Peyer's patch (tissue), 4 donors: ENCODE data around the gene CTNNA1. TPM values are rescaled to one million over a fixed set of nuclear protein-coding genes. Genes with fewer than 3 reads are reported as not detected.
"Not testable (repeated sequence)": the region's sequence is repeated elsewhere in the genome, so short reads cannot be mapped to it uniquely, and the experiment has no call there.

Experiments used
- DNase-seq, 3 donors: peaks; one replicate each; pipeline ENCODE4 v3.0.0-alpha.2; 2017 to 2019
- H3K27ac ChIP-seq, 4 donors: fragments of 200-600 bp; sonication (generic); one replicate each; pipeline ENCODE4 v1.5.1; 2016 to 2019
- H3K27me3 ChIP-seq, 2 donors: fragments of 200-600 bp; sonication (generic); one replicate each; pipeline ENCODE4 v1.5.1; 2019
- H3K36me3 ChIP-seq, 3 donors: fragments of 200-600 bp; sonication (generic); one replicate each; pipeline ENCODE4 v1.5.1; 2016 to 2019
- H3K4me1 ChIP-seq, 4 donors: fragments of 200-600 bp; sonication (generic); one replicate each; pipeline ENCODE4 v1.5.1; 2016 to 2019
- H3K4me3 ChIP-seq, 4 donors: fragments of 200-600 bp; sonication (generic); 1 replicate in 3 of 4; 2 replicates in 1 of 4; pipeline ENCODE4 v1.5.1; 2016 to 2019; ENCODE audit warnings: mild to moderate bottlenecking in 1 of 4
- H3K9me3 ChIP-seq, 4 donors: fragments of 200-600 bp; sonication (generic); one replicate each; pipeline ENCODE4 v1.5.1; 2016 to 2019; ENCODE audit warnings: mild to moderate bottlenecking in 1 of 4
- POLR2A ChIP-seq, 2 donors: fragments of 450-650 bp; IDR thresholded peaks; one replicate each; pipeline ENCODE4 v1.5.1; 2017; ENCODE audit warnings: antibody characterized with exemption in 2 of 2, mild to moderate bottlenecking in 2 of 2, moderate library complexity in 2 of 2
- total RNA-seq, 4 donors: library from RNA; depleted of rRNA; stranded (reverse); fragments of >200 nt; gene quantifications; one replicate each; pipeline ENCODE4 v1.1.0, GENCODE V29; 2016
- TF ChIP-seq, protein P1 (sequence below), 6 experiments: fragments of 450-650 bp in 4 of 6; fragments of 200-600 bp in 2 of 6; sonication (generic) in 1 of 6; IDR thresholded peaks; one replicate each; pipeline ENCODE4 v1.5.1; 2017 to 2019; ENCODE audit warnings: antibody characterized with exemption in 6 of 6, mild to moderate bottlenecking in 3 of 6, moderate library complexity in 1 of 6

CTNNA1 gene
- total RNA-seq, 4 donors from 2014 or later: 351 to 516 (median 369) TPM

DNA sequence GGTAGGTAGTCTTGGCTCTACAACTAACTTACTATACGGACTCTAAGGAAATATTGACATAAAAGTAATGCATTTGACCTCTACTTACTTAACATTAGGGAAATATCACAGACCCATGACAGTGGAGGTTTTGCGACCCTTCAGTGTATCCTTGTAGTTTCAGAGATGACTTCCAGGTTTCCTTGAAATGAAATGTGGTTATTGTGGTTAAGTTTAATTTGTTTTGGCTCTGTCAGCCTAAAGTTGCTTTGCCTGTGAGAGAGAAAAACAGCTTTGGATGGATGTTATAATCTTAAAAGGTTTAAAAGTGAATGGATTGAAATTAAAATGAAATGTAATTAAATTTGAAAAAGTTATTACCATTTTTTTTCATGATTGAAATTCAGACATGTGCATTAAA, 79.0 kb downstream of the CTNNA1 start:
- Histone ChIP-seq H3K36me3 (peaks cover 0 to 20% (median 0%) of the 10 kb centered on the region in 3 donors), H3K4me1 (no peaks in the 10 kb centered on the region), H3K27me3 (no peaks in the 10 kb centered on the region), H3K27ac (no peak overlapping the region), H3K4me3 (no peak overlapping the region), H3K9me3 (no peaks in the 10 kb centered on the region)
- DNase-seq: no peak
- TF ChIP-seq, protein P1, sequence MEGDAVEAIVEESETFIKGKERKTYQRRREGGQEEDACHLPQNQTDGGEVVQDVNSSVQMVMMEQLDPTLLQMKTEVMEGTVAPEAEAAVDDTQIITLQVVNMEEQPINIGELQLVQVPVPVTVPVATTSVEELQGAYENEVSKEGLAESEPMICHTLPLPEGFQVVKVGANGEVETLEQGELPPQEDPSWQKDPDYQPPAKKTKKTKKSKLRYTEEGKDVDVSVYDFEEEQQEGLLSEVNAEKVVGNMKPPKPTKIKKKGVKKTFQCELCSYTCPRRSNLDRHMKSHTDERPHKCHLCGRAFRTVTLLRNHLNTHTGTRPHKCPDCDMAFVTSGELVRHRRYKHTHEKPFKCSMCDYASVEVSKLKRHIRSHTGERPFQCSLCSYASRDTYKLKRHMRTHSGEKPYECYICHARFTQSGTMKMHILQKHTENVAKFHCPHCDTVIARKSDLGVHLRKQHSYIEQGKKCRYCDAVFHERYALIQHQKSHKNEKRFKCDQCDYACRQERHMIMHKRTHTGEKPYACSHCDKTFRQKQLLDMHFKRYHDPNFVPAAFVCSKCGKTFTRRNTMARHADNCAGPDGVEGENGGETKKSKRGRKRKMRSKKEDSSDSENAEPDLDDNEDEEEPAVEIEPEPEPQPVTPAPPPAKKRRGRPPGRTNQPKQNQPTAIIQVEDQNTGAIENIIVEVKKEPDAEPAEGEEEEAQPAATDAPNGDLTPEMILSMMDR (IDR thresholded peaks at IDR 0.05): no peak
- no peak for TF ChIP-seq POLR2A (IDR thresholded peaks at IDR 0.05)

GRCh38 chr5:138833080-138833479, 79.9 kb downstream of the CTNNA1 start:
- Histone ChIP-seq H3K9me3 (no peaks in the 10 kb centered on the region), H3K36me3 (peaks cover 0 to 12% (median 0%) of the 10 kb centered on the region in 3 donors), H3K4me1 (no peaks in the 10 kb centered on the region), H3K27me3 (no peaks in the 10 kb centered on the region), H3K4me3 (no peak overlapping the region), H3K27ac (no peak overlapping the region)
- TF ChIP-seq, protein P1 (IDR thresholded peaks at IDR 0.05): no peak
- no peak for TF ChIP-seq POLR2A (IDR thresholded peaks at IDR 0.05)
- DNase-seq: no peak

- Histone ChIP-seq H3K27ac (no peak overlapping the region), H3K4me1 (no peaks in the 10 kb centered on the region), H3K9me3 (no peaks in the 10 kb centered on the region), H3K36me3 (peaks cover 0 to 3% (median 0%) of the 10 kb centered on the region in 3 donors), H3K27me3 (no peaks in the 10 kb centered on the region), H3K4me3 (no peak overlapping the region)
- DNase-seq: no peak
- no peak for TF ChIP-seq POLR2A (IDR thresholded peaks at IDR 0.05)
- TF ChIP-seq, protein P1 (IDR thresholded peaks at IDR 0.05): no peak
Observed at GRCh38 chr5:138833726-138834480, 80.7 kb downstream of the CTNNA1 start.

- not testable (repeated sequence) for H3K9me3 ChIP-seq, H3K27me3 ChIP-seq, H3K36me3 ChIP-seq, DNase-seq, H3K4me1 ChIP-seq, H3K4me3 ChIP-seq, H3K27ac ChIP-seq
Observed at GRCh38 chr5:138834853-138835252, 81.6 kb downstream of the CTNNA1 start.

GRCh38 chr5:138837160-138837559, 83.9 kb downstream of the CTNNA1 start:
- H3K9me3 ChIP-seq: no peaks in the 10 kb centered on the region
- no peaks in the 10 kb centered on the region for H3K4me1 ChIP-seq
- H3K27me3 ChIP-seq: no peaks in the 10 kb centered on the region
- no peak for DNase-seq
- no peak overlapping the region for H3K4me3 ChIP-seq
- no peaks in the 10 kb centered on the region for H3K36me3 ChIP-seq
- TF ChIP-seq, protein P1 (IDR thresholded peaks at IDR 0.05): no peak
- TF ChIP-seq POLR2A (IDR thresholded peaks at IDR 0.05): no peak
- no peak overlapping the region for H3K27ac ChIP-seq

GRCh38 chr5:138840103-138840502, 86.9 kb downstream of the CTNNA1 start:
- no peak for DNase-seq
- H3K4me1 ChIP-seq: peaks cover 0 to 10% (median 0%) of the 10 kb centered on the region in 4 donors
- no peak overlapping the region for H3K27ac ChIP-seq
- TF ChIP-seq, protein P1 (IDR thresholded peaks at IDR 0.05): no peak
- no peak for TF ChIP-seq POLR2A (IDR thresholded peaks at IDR 0.05)
- H3K36me3 ChIP-seq: no peaks in the 10 kb centered on the region
- no peaks in the 10 kb centered on the region for H3K9me3 ChIP-seq
- no peaks in the 10 kb centered on the region for H3K27me3 ChIP-seq
- no peak overlapping the region for H3K4me3 ChIP-seq
